K562 (cell line): ENCODE results near the gene ATG13. TPM values are rescaled to one million over a fixed set of nuclear protein-coding genes. Genes with fewer than 3 reads are reported as not detected.
A peak's percentile ranks its signal among the peaks of the same experiment; 100 is the strongest.

Experiments
- CBFA2T2 ChIP-seq: fragments of 450-650 bp; conservative IDR thresholded peaks from 2 replicates; pipeline ENCODE4 v1.6.1; 2017; ENCODE audit warnings: mild to moderate bottlenecking
- GTF2E2 ChIP-seq: fragments of 200-800 bp; sonication (Bioruptor generic); IDR thresholded peaks from 2 replicates; pipeline ENCODE4 v1.6.1; 2016; ENCODE audit warnings: missing genetic modification characterization, missing compliant biosample characterization
- SMAD4 ChIP-seq: fragments of 250-450 bp; sonication (Bioruptor Pico); conservative IDR thresholded peaks from 2 replicates; pipeline ENCODE4 v1.8.0; 2021; ENCODE audit warnings: inconsistent platforms, mild to moderate bottlenecking, moderate library complexity
- SNIP1 ChIP-seq: fragments of 450-650 bp; IDR thresholded peaks from 2 replicates; pipeline ENCODE4 v1.7.1; 2017; ENCODE audit warnings: low read depth, mild to moderate bottlenecking
- SPI1 ChIP-seq: IDR thresholded peaks from 2 replicates; pipeline ENCODE4 v1.6.1; 2011; ENCODE audit warnings: low read depth, low read length, control low read depth, borderline replicate concordance
- TFAM ChIP-seq: fragments of 250-450 bp; sonication (Bioruptor Pico); conservative IDR thresholded peaks from 2 replicates; pipeline ENCODE4 v1.5.0; 2021; ENCODE audit warnings: mild to moderate bottlenecking, moderate library complexity
- YY1 ChIP-seq, 3 experiments: IDR thresholded peaks; 2 replicates each; pipeline ENCODE4 v1.6.1; 2011; ENCODE audit warnings: low read length in 2 of 3, mild to moderate bottlenecking in 2 of 3, moderate library complexity in 2 of 3, borderline replicate concordance in 1 of 3, control low read depth in 1 of 3, low read depth in 1 of 3; ENCODE audit not compliant: insufficient read depth in 3 of 3, insufficient replicate concordance in 2 of 3, control insufficient read depth in 1 of 3, insufficient read length in 1 of 3; ENCODE audit errors: extremely low read depth in 1 of 3
- ZNF175 ChIP-seq: fragments of 200-800 bp; sonication (Bioruptor generic); IDR thresholded peaks from 2 replicates; pipeline ENCODE4 v1.6.1; 2016; ENCODE audit warnings: low read depth, mild to moderate bottlenecking, missing genetic modification characterization, missing compliant biosample characterization
- polyA plus RNA-seq, 8 experiments: library from polyadenylated mRNA; depleted of rRNA in 4 of 8; stranded (reverse) in 5 of 8; unstranded in 3 of 8; fragments of >200 nt; fragmentation: Nextera tagmentation in 2 of 8; fragmentation: Illumina TruSeq in 1 of 8; extraction: Ambion mirVana in 2 of 8; extraction: Trizol in 1 of 8; gene quantifications; 2 replicates each; pipeline versions ENCODE4 v1.2.1 to v1.2.3, GENCODE V29; 2011 to 2014; ENCODE audit warnings: inconsistent platforms in 1 of 8, missing spikeins in 1 of 8
- total RNA-seq, 7 experiments: library from RNA; depleted of rRNA in 6 of 7; stranded (reverse); fragments of >200 nt in 6 of 7; fragmentation: Illumina TruSeq in 2 of 7; extraction: Trizol in 2 of 7; gene quantifications; 2 replicates each; pipeline versions ENCODE4 v1.2.1 to v1.2.3, GENCODE V29; 2011 to 2021; ENCODE audit warnings: low replicate concordance in 1 of 7
- TF ChIP-seq, protein P1 (sequence below): sonication (generic); formaldehyde crosslinking; IDR thresholded peaks from 2 replicates; pipeline ENCODE4 v1.8.0; 2023; ENCODE audit warnings: mild to moderate bottlenecking, missing genetic modification reagents
- TF ChIP-seq, protein P2 (sequence below): fragments of 200-800 bp; sonication (Bioruptor generic); IDR thresholded peaks from 2 replicates; pipeline ENCODE4 v1.6.1; 2017; ENCODE audit warnings: missing genetic modification characterization, missing compliant biosample characterization
- TF ChIP-seq, protein P3 (sequence below): fragments of 450-650 bp; formaldehyde crosslinking; IDR thresholded peaks from 2 replicates; pipeline ENCODE4 v1.4.0; 2022; ENCODE audit warnings: missing genetic modification characterization
- TF ChIP-seq, protein P4 (sequence below): sonication (generic); formaldehyde crosslinking; IDR thresholded peaks from 2 replicates; pipeline ENCODE4 v1.8.1; 2023; ENCODE audit warnings: mild to moderate bottlenecking, missing genetic modification reagents
- TF ChIP-seq, protein P5 (sequence below): conservative IDR thresholded peaks from 2 replicates; pipeline ENCODE4 v1.6.1; 2011; ENCODE audit warnings: low read depth, mild to moderate bottlenecking, low read length; ENCODE audit not compliant: control insufficient read depth
- TF ChIP-seq, protein P6 (sequence below), 2 experiments: fragments of 250-450 bp in 1 of 2; fragments of 450-650 bp in 1 of 2; sonication (Bioruptor Pico) in 1 of 2; IDR thresholded peaks; 2 replicates each; pipeline versions ENCODE4 v1.6.1 to v1.8.0; 2016 to 2021; ENCODE audit warnings: mild to moderate bottlenecking in 2 of 2, moderate library complexity in 2 of 2, missing compliant biosample characterization in 1 of 2, missing genetic modification characterization in 1 of 2

The ATG13 gene
- total and polyA plus RNA-seq, 9 of the 15 experiments (the other 6 are each of a cell fraction or from before 2014, with no cell fraction given): 13.1 to 61.5 (median 36.5) TPM

DNA sequence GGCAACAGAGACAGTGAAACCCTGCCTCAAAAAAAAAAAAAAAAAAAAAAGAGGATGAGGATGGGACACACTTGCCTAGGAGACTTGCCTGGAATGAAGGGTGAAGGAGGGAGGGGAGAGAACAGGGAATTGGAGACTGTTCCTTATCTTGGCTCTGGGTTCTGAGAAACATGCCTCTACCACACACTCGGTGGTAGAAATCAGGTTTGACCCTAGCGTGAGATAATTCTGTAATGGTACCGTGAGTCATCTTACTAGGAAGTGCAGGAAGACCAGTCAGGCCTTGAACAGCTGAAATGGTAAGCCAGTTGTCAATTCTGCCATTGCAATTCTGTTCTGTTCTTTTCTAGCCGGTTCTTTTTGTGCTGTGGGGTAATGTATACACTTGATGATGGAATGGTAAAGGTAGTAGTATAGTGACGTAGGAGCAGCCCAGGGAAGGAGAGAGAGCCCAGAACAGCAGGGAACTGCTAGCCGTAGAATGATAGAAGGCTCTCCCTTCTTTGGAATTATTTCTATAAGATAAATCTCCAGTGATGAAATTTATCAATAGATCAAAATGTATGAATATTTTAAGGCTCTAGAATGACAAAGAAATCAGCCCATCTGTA, 19.6 kb upstream of the ATG13 start (continued):
- TF ChIP-seq, protein P1, sequence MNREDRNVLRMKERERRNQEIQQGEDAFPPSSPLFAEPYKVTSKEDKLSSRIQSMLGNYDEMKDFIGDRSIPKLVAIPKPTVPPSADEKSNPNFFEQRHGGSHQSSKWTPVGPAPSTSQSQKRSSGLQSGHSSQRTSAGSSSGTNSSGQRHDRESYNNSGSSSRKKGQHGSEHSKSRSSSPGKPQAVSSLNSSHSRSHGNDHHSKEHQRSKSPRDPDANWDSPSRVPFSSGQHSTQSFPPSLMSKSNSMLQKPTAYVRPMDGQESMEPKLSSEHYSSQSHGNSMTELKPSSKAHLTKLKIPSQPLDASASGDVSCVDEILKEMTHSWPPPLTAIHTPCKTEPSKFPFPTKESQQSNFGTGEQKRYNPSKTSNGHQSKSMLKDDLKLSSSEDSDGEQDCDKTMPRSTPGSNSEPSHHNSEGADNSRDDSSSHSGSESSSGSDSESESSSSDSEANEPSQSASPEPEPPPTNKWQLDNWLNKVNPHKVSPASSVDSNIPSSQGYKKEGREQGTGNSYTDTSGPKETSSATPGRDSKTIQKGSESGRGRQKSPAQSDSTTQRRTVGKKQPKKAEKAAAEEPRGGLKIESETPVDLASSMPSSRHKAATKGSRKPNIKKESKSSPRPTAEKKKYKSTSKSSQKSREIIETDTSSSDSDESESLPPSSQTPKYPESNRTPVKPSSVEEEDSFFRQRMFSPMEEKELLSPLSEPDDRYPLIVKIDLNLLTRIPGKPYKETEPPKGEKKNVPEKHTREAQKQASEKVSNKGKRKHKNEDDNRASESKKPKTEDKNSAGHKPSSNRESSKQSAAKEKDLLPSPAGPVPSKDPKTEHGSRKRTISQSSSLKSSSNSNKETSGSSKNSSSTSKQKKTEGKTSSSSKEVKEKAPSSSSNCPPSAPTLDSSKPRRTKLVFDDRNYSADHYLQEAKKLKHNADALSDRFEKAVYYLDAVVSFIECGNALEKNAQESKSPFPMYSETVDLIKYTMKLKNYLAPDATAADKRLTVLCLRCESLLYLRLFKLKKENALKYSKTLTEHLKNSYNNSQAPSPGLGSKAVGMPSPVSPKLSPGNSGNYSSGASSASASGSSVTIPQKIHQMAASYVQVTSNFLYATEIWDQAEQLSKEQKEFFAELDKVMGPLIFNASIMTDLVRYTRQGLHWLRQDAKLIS (CRISPR knock-in tag): no peak
- TF ChIP-seq, protein P2, sequence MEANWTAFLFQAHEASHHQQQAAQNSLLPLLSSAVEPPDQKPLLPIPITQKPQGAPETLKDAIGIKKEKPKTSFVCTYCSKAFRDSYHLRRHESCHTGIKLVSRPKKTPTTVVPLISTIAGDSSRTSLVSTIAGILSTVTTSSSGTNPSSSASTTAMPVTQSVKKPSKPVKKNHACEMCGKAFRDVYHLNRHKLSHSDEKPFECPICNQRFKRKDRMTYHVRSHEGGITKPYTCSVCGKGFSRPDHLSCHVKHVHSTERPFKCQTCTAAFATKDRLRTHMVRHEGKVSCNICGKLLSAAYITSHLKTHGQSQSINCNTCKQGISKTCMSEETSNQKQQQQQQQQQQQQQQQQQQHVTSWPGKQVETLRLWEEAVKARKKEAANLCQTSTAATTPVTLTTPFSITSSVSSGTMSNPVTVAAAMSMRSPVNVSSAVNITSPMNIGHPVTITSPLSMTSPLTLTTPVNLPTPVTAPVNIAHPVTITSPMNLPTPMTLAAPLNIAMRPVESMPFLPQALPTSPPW (CRISPR knock-in tag): peak; percentile 27; the same call in 1 of the 2 replicates
- TF ChIP-seq ZNF175 (CRISPR knock-in tag): peak; percentile 60; the same call in 1 of the 2 replicates
- TF ChIP-seq, protein P3, sequence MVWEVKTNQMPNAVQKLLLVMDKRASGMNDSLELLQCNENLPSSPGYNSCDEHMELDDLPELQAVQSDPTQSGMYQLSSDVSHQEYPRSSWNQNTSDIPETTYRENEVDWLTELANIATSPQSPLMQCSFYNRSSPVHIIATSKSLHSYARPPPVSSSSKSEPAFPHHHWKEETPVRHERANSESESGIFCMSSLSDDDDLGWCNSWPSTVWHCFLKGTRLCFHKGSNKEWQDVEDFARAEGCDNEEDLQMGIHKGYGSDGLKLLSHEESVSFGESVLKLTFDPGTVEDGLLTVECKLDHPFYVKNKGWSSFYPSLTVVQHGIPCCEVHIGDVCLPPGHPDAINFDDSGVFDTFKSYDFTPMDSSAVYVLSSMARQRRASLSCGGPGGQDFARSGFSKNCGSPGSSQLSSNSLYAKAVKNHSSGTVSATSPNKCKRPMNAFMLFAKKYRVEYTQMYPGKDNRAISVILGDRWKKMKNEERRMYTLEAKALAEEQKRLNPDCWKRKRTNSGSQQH (CRISPR knock-in tag): no peak
- TF ChIP-seq, protein P4, sequence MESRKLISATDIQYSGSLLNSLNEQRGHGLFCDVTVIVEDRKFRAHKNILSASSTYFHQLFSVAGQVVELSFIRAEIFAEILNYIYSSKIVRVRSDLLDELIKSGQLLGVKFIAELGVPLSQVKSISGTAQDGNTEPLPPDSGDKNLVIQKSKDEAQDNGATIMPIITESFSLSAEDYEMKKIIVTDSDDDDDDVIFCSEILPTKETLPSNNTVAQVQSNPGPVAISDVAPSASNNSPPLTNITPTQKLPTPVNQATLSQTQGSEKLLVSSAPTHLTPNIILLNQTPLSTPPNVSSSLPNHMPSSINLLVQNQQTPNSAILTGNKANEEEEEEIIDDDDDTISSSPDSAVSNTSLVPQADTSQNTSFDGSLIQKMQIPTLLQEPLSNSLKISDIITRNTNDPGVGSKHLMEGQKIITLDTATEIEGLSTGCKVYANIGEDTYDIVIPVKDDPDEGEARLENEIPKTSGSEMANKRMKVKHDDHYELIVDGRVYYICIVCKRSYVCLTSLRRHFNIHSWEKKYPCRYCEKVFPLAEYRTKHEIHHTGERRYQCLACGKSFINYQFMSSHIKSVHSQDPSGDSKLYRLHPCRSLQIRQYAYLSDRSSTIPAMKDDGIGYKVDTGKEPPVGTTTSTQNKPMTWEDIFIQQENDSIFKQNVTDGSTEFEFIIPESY (CRISPR knock-in tag): no peak
- TF ChIP-seq, protein P5, sequence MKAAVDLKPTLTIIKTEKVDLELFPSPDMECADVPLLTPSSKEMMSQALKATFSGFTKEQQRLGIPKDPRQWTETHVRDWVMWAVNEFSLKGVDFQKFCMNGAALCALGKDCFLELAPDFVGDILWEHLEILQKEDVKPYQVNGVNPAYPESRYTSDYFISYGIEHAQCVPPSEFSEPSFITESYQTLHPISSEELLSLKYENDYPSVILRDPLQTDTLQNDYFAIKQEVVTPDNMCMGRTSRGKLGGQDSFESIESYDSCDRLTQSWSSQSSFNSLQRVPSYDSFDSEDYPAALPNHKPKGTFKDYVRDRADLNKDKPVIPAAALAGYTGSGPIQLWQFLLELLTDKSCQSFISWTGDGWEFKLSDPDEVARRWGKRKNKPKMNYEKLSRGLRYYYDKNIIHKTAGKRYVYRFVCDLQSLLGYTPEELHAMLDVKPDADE: no peak
- TF ChIP-seq TFAM: no peak
- TF ChIP-seq SPI1: peak; percentile 28; the same call in 1 of the 2 replicates
- TF ChIP-seq GTF2E2 (tag): no peak
- peak in 1 of 3 experiments; percentile 39 for TF ChIP-seq YY1 (IDR thresholded peaks at IDR 0.05; ENCODE audit: borderline replicate concordance in 1 of 3, control insufficient read depth in 1 of 3, extremely low read depth in 1 of 3, insufficient read depth in 3 of 3, insufficient read length in 1 of 3, insufficient replicate concordance in 2 of 3, low read depth in 1 of 3, low read length in 2 of 3)
- TF ChIP-seq SMAD4 (CRISPR knock-in tag): peak; percentile 51; the same call in 1 of the 2 replicates
- TF ChIP-seq, protein P6, sequence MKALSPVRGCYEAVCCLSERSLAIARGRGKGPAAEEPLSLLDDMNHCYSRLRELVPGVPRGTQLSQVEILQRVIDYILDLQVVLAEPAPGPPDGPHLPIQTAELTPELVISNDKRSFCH (CRISPR knock-in tag; IDR thresholded peaks at IDR 0.05): no peak
- TF ChIP-seq, protein P6 (tag; IDR thresholded peaks at IDR 0.05): no peak
- TF ChIP-seq CBFA2T2: 0 out of 2 replicates have a peak, but pooled peaks have one; percentile 16
- no peak for TF ChIP-seq SNIP1
